HepG2 (cell line): ENCODE measurements around the gene FMNL2. TPM values are rescaled to one million over a fixed set of nuclear protein-coding genes. Genes with fewer than 3 reads are reported as not detected.

ENCODE experiments used
- ARNTL ChIP-seq: sonication (generic); formaldehyde crosslinking; IDR thresholded peaks from 2 replicates; pipeline ENCODE4 v1.4.0; 2020; ENCODE audit warnings: mild to moderate bottlenecking, missing genetic modification reagents
- CBFB ChIP-seq: sonication (generic); formaldehyde crosslinking; IDR thresholded peaks from 2 replicates; pipeline ENCODE4 v1.4.0; 2020; ENCODE audit warnings: missing genetic modification reagents
- CENPT ChIP-seq: sonication (generic); formaldehyde crosslinking; IDR thresholded peaks from 2 replicates; pipeline ENCODE4 v1.8.0; 2022; ENCODE audit warnings: low read depth, mild to moderate bottlenecking, moderate library complexity, missing genetic modification reagents
- MLLT10 ChIP-seq: sonication (generic); formaldehyde crosslinking; IDR thresholded peaks from 2 replicates; pipeline ENCODE4 v1.4.0; 2020; ENCODE audit warnings: missing genetic modification reagents
- NFYB ChIP-seq: sonication (generic); formaldehyde crosslinking; IDR thresholded peaks from 2 replicates; pipeline ENCODE4 v1.4.0; 2020; ENCODE audit warnings: missing genetic modification reagents
- RELA ChIP-seq: sonication (generic); formaldehyde crosslinking; IDR thresholded peaks from 2 replicates; pipeline ENCODE4 v1.4.0; 2020; ENCODE audit warnings: missing genetic modification reagents
- SAFB2 ChIP-seq: sonication (generic); formaldehyde crosslinking; IDR thresholded peaks from 2 replicates; pipeline ENCODE4 v1.5.1; 2020; ENCODE audit warnings: missing genetic modification reagents, low read depth, mild to moderate bottlenecking, borderline replicate concordance
- SP2 ChIP-seq: sonication (generic); formaldehyde crosslinking; IDR thresholded peaks from 2 replicates; pipeline ENCODE4 v1.5.1; 2020; ENCODE audit warnings: mild to moderate bottlenecking, missing genetic modification reagents
- WIZ ChIP-seq: sonication (generic); formaldehyde crosslinking; IDR thresholded peaks from 2 replicates; pipeline ENCODE4 v1.5.1; 2020; ENCODE audit warnings: mild to moderate bottlenecking, missing genetic modification reagents
- ZBTB38 ChIP-seq: sonication (generic); formaldehyde crosslinking; IDR thresholded peaks from 2 replicates; pipeline ENCODE4 v1.5.1; 2020; ENCODE audit warnings: mild to moderate bottlenecking, missing genetic modification reagents
- ZFAT ChIP-seq: sonication (generic); formaldehyde crosslinking; conservative IDR thresholded peaks from 2 replicates; pipeline ENCODE4 v1.8.1; 2023; ENCODE audit warnings: missing genetic modification reagents, inconsistent platforms
- ZFYVE20 ChIP-seq: sonication (generic); formaldehyde crosslinking; IDR thresholded peaks from 2 replicates; pipeline ENCODE4 v1.8.0; 2023; ENCODE audit warnings: low read depth, mild to moderate bottlenecking, moderate library complexity, missing genetic modification reagents, borderline replicate concordance
- ZIK1 ChIP-seq: sonication (generic); formaldehyde crosslinking; IDR thresholded peaks from 2 replicates; pipeline ENCODE4 v1.5.0; 2020; ENCODE audit warnings: mild to moderate bottlenecking, low read depth, missing genetic modification reagents, borderline replicate concordance
- ZMYM2 ChIP-seq: sonication (generic); formaldehyde crosslinking; IDR thresholded peaks from 2 replicates; pipeline ENCODE4 v1.8.0; 2022; ENCODE audit warnings: mild to moderate bottlenecking, missing genetic modification reagents
- ZNF124 ChIP-seq: sonication (generic); formaldehyde crosslinking; IDR thresholded peaks from 2 replicates; pipeline ENCODE4 v1.4.0; 2020; ENCODE audit warnings: missing genetic modification reagents
- ZNF143 ChIP-seq: sonication (generic); formaldehyde crosslinking; IDR thresholded peaks from 2 replicates; pipeline ENCODE4 v1.4.0; 2020; ENCODE audit warnings: missing genetic modification reagents
- ZNF224 ChIP-seq: sonication (generic); formaldehyde crosslinking; IDR thresholded peaks from 2 replicates; pipeline ENCODE4 v1.5.0; 2020; ENCODE audit warnings: mild to moderate bottlenecking, missing genetic modification reagents
- ZNF30 ChIP-seq: sonication (generic); formaldehyde crosslinking; IDR thresholded peaks from 2 replicates; pipeline ENCODE4 v1.5.0; 2020; ENCODE audit warnings: mild to moderate bottlenecking, missing genetic modification reagents
- ZNF552 ChIP-seq: sonication (generic); formaldehyde crosslinking; IDR thresholded peaks from 2 replicates; pipeline ENCODE4 v1.9.0; 2022; ENCODE audit warnings: missing genetic modification reagents, mild to moderate bottlenecking, borderline replicate concordance
- ZNF567 ChIP-seq: sonication (generic); formaldehyde crosslinking; IDR thresholded peaks from 2 replicates; pipeline ENCODE4 v1.8.1; 2023; ENCODE audit warnings: mild to moderate bottlenecking, missing genetic modification reagents, borderline replicate concordance
- ZNF589 ChIP-seq: sonication (generic); formaldehyde crosslinking; conservative IDR thresholded peaks from 2 replicates; pipeline ENCODE4 v1.8.0; 2022; ENCODE audit warnings: mild to moderate bottlenecking, moderate library complexity, missing genetic modification reagents
- ZNF878 ChIP-seq: sonication (generic); formaldehyde crosslinking; IDR thresholded peaks from 2 replicates; pipeline ENCODE4 v1.8.1; 2023; ENCODE audit warnings: mild to moderate bottlenecking, missing genetic modification reagents, moderate library complexity
- ZNF879 ChIP-seq: sonication (generic); formaldehyde crosslinking; IDR thresholded peaks from 2 replicates; pipeline ENCODE4 v1.8.1; 2023; ENCODE audit warnings: missing genetic modification reagents
- polyA plus RNA-seq, 8 experiments: library from polyadenylated mRNA; depleted of rRNA in 3 of 8; stranded (reverse) in 7 of 8; unstranded in 1 of 8; fragments of >200 nt; fragmentation: Illumina TruSeq in 4 of 8; extraction: Trizol in 4 of 8; gene quantifications; 2 replicates each; pipeline versions ENCODE4 v1.2.1 to v1.2.3, GENCODE V29; 2011 to 2016; ENCODE audit warnings: low read depth in 4 of 8, missing spikeins in 1 of 8, mixed read lengths in 1 of 8; ENCODE audit not compliant: insufficient read depth in 1 of 8
- total RNA-seq, 5 experiments: library from RNA; depleted of rRNA; stranded (reverse); fragments of >200 nt; fragmentation: Illumina TruSeq; extraction: Trizol; gene quantifications; 2 replicates each; pipeline ENCODE4 v1.2.3, GENCODE V29; 2016; ENCODE audit warnings: low read depth in 1 of 5
- TF ChIP-seq, protein P1 (sequence below): sonication (generic); formaldehyde crosslinking; IDR thresholded peaks from 2 replicates; pipeline ENCODE4 v1.9.0; 2022; ENCODE audit warnings: low read depth, missing genetic modification reagents
- TF ChIP-seq, protein P2 (sequence below): sonication (generic); formaldehyde crosslinking; IDR thresholded peaks from 2 replicates; pipeline ENCODE4 v1.8.0; 2022; ENCODE audit warnings: mild to moderate bottlenecking, missing genetic modification reagents
- TF ChIP-seq, protein P3 (sequence below): sonication (generic); formaldehyde crosslinking; IDR thresholded peaks from 2 replicates; pipeline ENCODE4 v1.5.0; 2020; ENCODE audit warnings: mild to moderate bottlenecking, missing genetic modification reagents, borderline replicate concordance

FMNL2 gene
- total and polyA plus RNA-seq, 2 of the 13 experiments (the other 11 are each of a cell fraction or from before 2014, with no cell fraction given) = 66.5 to 67.7 TPM

- TF ChIP-seq ZNF30 = no peak
- TF ChIP-seq NFYB (CRISPR knock-in tag) = no peak
- no peak for TF ChIP-seq ZIK1 (CRISPR knock-in tag)
- TF ChIP-seq ZNF589 (CRISPR knock-in tag) = no peak
- no peak for TF ChIP-seq RELA (CRISPR knock-in tag)
- TF ChIP-seq MLLT10 (CRISPR knock-in tag) = no peak
- TF ChIP-seq ZMYM2 (CRISPR knock-in tag) = no peak
- no peak for TF ChIP-seq ZNF552 (CRISPR knock-in tag)
- TF ChIP-seq ZNF224 (CRISPR knock-in tag) = no peak
- no peak for TF ChIP-seq SP2 (CRISPR knock-in tag)
- no peak for TF ChIP-seq ZNF879 (CRISPR knock-in tag)
- TF ChIP-seq ZNF567 (CRISPR knock-in tag) = no peak
- TF ChIP-seq ZFYVE20 (CRISPR knock-in tag) = no peak
- no peak for TF ChIP-seq ZBTB38 (CRISPR knock-in tag)
- no peak for TF ChIP-seq ZNF124 (CRISPR knock-in tag)
- no peak for TF ChIP-seq ZNF143 (CRISPR knock-in tag)
- no peak for TF ChIP-seq WIZ (CRISPR knock-in tag)
- TF ChIP-seq ZFAT (CRISPR knock-in tag) = no peak
- peak; percentile 95 for TF ChIP-seq CBFB
- no peak for TF ChIP-seq SAFB2
- peak; percentile 50; the same call in 1 of the 2 replicates for TF ChIP-seq ZNF878 (CRISPR knock-in tag)
- TF ChIP-seq, protein P1, sequence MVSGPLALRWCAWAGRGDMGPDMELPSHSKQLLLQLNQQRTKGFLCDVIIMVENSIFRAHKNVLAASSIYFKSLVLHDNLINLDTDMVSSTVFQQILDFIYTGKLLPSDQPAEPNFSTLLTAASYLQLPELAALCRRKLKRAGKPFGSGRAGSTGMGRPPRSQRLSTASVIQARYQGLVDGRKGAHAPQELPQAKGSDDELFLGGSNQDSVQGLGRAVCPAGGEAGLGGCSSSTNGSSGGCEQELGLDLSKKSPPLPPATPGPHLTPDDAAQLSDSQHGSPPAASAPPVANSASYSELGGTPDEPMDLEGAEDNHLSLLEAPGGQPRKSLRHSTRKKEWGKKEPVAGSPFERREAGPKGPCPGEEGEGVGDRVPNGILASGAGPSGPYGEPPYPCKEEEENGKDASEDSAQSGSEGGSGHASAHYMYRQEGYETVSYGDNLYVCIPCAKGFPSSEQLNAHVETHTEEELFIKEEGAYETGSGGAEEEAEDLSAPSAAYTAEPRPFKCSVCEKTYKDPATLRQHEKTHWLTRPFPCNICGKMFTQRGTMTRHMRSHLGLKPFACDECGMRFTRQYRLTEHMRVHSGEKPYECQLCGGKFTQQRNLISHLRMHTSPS (CRISPR knock-in tag) = no peak
- no peak for TF ChIP-seq ARNTL
- TF ChIP-seq, protein P2, sequence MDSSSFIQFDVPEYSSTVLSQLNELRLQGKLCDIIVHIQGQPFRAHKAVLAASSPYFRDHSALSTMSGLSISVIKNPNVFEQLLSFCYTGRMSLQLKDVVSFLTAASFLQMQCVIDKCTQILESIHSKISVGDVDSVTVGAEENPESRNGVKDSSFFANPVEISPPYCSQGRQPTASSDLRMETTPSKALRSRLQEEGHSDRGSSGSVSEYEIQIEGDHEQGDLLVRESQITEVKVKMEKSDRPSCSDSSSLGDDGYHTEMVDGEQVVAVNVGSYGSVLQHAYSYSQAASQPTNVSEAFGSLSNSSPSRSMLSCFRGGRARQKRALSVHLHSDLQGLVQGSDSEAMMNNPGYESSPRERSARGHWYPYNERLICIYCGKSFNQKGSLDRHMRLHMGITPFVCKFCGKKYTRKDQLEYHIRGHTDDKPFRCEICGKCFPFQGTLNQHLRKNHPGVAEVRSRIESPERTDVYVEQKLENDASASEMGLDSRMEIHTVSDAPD (CRISPR knock-in tag) = peak; percentile 39; the same call in 1 of the 2 replicates
- no peak for TF ChIP-seq CENPT (CRISPR knock-in tag)
- TF ChIP-seq, protein P3, sequence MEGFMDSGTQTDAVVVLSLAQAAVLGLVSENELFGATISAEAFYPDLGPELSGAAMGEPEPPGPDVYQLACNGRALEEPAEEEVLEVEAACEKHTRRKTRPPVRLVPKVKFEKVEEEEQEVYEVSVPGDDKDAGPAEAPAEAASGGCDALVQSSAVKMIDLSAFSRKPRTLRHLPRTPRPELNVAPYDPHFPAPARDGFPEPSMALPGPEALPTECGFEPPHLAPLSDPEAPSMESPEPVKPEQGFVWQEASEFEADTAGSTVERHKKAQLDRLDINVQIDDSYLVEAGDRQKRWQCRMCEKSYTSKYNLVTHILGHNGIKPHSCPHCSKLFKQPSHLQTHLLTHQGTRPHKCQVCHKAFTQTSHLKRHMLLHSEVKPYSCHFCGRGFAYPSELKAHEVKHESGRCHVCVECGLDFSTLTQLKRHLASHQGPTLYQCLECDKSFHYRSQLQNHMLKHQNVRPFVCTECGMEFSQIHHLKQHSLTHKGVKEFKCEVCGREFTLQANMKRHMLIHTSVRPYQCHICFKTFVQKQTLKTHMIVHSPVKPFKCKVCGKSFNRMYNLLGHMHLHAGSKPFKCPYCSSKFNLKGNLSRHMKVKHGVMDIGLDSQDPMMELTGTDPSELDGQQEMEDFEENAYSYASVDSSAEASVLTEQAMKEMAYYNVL (CRISPR knock-in tag) = peak; percentile 83
These were observed 91.1 kb downstream of the FMNL2 start (continued) for GRCh38 chr2:152425765-152426727.
